Left ventricle myocardium superior (tissue), 1 donor: ENCODE measurements around the gene NIM1K. TPM values are rescaled to one million over a fixed set of nuclear protein-coding genes. Genes with fewer than 3 reads are reported as not detected.

Experiments
- ATAC-seq: fragments of 200-7000 bp; cut with Tn5 transposase; one replicate; pipeline ENCODE4 v1.9.1; 2020; ENCODE audit warnings: mild to moderate bottlenecking, moderate library complexity
- DNase-seq: peaks from one replicate; pipeline ENCODE4 v3.0.0-alpha.2; 2020
- intact Hi-C: fragments of 100-400 bp; cut with micrococcal nuclease; formaldehyde crosslinking; loops from one replicate; pipeline ENCODE4 v1.11.0; 2022
- total RNA-seq: library from RNA; stranded (reverse); fragmentation: NEBNext Ultra II Directional; extraction: Animal tissue kit (Norgen Biotek cat#: 25700); gene quantifications from one replicate; pipeline ENCODE4 v1.2.1, GENCODE V29; 2021
- donor health status: DM: no; HTN: yes; CAD: no; lungs with severe emphysema.

NIM1K gene
- total RNA-seq, 1 donor from 2014 or later: 0.20 TPM

DNA sequence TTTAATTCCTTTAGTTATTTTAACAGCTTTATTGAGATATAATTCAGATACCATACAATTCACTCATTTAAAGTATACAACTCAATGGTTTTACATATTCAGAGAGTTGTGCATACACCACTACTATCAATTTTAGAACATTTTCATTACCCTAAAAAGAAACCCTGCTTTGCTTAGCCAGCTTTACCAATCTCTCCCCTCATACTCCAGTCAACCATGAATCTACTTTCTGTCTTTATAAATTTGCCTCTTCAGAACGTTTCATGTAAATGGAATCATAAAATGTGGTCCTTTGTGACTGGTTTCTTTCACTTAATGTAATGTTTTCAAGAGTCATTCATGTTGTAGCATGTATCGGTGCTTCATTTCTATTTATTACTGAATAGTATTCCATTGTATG is 24.9 kb downstream of the NIM1K start:
- DNase-seq (no peak), ATAC-seq (no peak)
- intact Hi-C loops: no loop called here

DNA sequence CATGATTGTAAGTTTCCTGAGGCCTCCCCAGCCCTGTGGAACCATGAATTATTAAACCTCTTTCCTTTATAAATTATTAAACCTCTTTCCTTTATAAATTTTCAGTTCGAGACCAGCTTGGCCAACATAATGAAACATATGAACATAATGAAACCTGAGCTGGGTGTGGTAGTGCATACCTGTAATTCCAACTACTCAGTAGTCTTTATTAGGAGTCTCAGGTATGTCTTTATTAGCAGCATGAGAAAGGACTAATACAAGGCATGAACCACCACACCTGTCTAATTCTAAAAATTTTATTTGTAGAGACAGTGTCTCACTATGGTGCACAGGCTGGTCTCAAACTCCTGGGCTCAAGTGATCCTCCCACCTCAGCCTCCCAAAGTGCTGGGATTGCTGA is 27.1 kb downstream of the NIM1K start:
- ATAC-seq (no peak), DNase-seq (no peak)
- intact Hi-C loops: no loop called here

DNA sequence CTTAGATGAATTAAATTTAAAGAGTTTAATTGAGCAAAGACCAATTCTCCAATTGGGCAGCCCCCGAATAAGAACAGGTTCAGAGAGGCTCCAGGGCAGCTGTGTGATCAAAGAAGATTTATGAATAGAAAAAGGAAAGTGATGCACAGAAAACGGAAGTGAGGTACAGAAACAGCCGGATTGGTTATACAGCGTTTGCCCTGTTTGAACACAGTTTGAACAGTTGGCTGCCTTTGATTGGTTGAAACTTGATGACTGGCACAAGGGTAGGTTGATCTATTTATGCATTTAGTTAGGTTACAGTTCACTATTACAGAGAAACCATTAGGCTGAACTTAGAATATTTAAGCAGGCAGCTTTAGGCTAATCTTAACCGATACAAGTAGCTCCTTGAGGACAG is 29.5 kb downstream of the NIM1K start:
- ATAC-seq (no peak), DNase-seq (no peak)
- intact Hi-C loops: no loop called here

DNA sequence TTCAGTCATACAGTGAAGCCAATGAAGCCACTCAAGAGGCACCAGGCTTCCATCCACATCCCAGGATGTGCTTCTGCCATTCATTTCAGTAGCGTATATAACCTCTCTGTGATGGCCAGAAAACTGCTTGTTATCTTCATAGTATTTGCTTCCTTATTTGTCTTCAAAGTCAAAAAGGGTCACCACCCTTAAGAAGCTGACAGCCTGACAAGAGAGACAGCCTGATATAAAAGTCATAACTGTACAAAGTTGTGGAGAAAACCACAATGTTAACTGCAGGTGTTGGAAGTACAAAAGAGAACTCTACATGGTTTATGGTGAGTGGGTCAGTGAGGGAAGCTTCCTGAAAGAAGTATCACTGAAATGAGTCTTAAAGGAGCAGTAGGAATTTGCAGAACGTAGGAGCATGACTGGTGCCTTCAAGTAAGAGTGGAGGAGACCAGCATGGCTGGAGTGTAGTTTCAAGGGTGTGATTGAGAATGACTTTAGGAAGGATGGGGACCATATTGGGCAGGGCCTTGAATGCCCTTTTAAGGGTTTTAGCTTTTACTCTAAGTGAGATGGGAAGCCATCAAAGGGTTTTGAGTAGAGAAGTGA is 33.7 kb downstream of the NIM1K start:
- intact Hi-C loops: no loop called here
- DNase-seq: no peak
- no peak for ATAC-seq

DNA sequence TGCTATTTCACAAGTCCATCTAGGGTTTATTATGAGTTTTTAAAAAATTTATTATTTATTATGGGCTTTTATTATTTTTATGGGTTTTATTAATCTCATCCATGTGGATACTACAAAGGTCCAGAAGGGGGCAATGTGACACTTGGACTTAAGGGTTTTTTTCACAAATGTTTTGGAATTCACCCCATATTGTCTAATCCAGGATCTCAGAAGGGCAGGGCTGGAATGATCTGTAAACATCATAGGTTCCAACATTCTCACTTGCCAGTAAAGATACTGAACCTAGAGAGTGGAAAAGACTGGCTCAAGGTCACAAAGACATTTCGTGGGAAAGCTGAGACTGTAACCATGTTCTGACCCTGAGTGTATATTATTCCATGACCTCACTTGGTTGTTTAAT is 35.6 kb downstream of the NIM1K start:
- ATAC-seq: no peak
- no peak for DNase-seq
- intact Hi-C loops: no loop called here

DNA sequence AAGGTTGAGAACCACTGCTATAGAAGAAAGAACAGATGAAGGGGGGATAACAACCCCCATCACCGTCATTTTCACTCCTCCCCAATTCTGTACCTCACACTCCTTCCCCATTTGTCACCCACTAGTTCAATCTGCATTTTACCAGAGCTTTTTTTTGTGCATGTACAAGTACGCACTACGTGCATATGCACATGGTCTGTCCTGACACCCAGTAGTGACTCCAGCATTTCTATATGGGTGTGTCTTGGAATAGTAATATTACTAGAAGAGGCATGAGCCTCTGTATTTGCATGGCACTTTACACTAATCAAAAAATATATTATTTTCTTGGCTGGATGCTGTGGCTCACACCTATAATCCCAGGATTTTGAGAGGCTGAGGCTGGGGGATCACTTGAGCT is 38.7 kb downstream of the NIM1K start:
- ATAC-seq (no peak), DNase-seq (no peak)
- intact Hi-C loops: loop anchor here (10.0 kb wide), 1 partner anchor 154 kb away; no protein-coding TSS in a partner anchor

DNA sequence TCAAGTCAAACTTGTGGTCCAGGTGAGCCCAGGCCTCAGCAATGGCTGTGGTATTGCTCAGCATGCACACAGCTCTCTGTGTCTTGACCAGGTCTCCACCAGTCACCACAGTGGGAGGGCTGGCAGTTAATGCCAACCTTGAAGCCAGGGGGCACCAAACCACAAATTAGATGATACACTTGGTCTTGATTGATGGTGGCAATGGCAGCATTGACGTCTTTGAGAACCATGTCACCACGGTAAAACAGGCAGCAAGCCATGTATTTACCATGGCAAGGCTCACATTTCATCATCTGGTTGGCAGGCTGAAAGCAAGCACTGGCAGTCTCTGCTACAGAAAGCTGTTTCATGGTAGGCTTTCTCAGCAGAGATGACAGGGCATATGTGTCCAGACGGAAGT is 40.0 kb downstream of the NIM1K start:
- intact Hi-C loops: loop anchor here (10.0 kb wide), 1 partner anchor 153 kb away; no protein-coding TSS in a partner anchor
- DNase-seq: no peak
- ATAC-seq: no peak

DNA sequence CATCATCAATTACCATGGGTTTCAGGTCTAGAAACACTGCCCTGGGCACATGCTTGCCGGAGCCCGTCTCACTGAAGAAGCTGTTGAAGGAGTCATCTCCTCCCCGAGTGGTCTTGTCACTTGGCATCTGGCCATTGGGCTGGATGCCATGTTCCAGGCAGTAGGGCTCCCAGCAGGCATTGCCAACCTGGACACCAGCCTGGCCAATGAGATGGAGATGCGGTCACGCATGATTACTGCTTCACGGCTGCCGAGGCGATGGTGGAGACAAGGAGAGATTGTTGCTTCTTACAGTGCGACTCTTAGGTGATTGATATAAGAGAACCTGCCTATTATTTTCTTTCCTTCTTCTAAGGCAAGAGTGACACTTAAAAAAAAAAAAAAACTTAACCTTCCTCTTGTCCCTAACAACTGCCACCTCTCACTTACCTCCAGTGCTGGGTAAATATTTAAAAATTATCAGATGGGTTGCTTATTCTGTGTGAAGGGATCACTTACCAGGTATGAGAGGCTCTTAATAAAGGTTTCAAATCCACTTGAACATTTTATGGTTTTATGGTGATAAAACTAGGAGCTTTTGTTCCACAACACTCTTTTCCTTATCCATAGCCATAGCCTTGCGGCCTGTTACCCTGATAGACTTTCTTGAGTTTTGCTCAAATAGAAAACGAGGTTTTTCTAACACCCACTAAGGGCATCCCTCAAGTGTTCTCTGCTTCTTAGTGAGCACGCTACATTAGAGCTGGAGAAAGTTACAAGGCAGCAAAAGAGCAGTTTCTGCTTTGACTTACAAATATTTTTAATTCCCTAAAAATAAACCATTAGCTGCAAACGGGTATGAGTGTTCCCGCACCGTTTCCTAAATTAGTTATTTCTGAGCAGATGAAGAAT is 41.2 kb downstream of the NIM1K start:
- DNase-seq (no peak), ATAC-seq (no peak)
- intact Hi-C loops: loop anchor here (10.0 kb wide), 1 partner anchor 152 kb away; no protein-coding TSS in a partner anchor

DNA sequence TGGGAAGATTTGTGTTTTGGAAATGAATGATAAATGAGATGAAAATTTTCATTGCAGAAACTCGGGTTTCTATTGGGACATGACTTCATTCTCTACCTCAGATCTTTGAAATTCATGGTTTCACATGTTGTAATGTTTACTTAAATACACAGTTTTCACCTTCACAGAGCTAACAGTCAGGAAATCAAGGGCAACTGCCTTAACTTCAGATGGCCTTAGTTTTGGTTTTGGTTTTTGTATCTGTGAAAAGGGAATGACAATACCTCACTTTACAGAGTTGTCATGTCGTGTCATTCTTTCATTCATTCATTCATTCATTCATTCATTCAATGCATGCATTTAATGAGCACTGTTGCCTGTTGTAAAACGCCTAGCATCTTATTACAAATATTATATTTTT is 41.9 kb downstream of the NIM1K start:
- DNase-seq (no peak), ATAC-seq (no peak)
- intact Hi-C loops: loop anchor here (10.0 kb wide), 1 partner anchor 151 kb away; no protein-coding TSS in a partner anchor

DNA sequence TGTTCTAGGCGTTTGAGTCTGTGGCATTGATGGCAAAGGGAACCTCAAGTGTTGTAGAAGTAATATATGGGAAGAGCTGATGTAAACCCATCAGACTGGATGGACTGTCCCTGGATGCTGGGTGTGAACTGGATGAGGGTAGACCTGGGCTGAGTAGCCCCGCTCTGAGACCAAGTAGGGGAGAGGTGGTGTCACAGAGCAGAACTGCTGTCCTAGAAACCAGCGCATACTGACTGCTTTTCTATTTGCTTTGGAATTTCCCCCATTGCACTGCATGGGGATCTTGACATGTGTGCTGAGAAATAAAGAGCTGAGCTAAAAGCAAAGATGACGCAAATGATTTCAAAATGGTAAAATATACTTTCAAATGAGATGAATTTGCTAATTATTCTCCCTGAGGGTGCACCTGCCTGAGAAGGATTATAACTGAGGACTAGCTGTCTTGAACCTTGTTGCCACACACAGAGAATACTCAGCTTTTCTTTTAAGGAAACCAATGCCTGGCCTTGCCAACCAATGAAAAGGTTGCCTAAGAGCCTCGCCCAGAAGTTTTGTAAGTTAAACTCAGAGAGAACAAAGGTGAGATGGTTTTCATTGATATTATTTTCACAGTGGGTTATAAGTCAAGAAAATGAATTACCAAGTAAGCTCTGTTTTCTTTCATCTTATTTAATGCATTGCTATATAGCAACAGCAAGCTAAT is 44.8 kb downstream of the NIM1K start:
- intact Hi-C loops: loop anchor here (10.0 kb wide), 1 partner anchor 148 kb away; no protein-coding TSS in a partner anchor
- ATAC-seq (no peak), DNase-seq (no peak)

DNA sequence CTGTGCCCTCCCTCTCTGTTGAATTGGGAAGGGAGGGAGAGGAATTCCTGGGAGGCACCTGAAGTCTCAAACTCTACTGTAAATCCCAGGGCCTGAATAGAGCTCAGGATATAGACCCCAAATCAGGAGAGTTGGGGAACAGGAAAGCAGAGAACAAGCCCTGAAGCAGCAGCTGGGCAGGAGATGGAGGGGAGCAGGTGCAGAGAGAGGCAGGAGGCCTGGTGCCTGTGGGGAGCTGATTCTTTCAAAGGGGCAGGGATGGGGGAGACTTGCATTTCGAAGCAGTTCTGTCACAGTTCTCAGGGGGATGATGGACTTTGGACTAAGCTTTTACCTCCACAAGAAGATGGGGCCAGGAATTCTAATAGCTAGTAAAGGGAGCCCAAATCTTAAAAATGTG is 50.2 kb downstream of the NIM1K start:
- DNase-seq: no peak
- intact Hi-C loops: no loop called here
- no peak for ATAC-seq

DNA sequence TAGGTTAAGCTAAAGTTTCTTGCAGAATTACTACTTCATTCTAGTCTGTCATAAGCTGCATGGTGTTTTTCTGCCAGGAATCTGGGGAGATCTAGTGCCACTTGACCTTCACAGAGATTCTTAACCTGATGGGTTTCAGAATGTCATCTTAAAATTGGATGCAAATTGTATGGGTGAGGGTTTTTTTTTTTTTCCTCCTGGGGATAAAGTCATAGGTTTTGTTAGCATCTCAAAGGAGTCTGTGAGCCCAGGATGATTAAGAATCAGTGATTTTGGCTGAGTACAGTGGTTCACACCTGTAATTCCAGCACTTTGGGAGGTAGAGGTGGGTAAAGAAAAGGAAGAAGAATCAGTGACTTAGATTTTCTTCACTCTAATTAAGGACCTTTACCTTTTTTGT is 51.2 kb downstream of the NIM1K start:
- intact Hi-C loops: no loop called here
- ATAC-seq (no peak), DNase-seq (no peak)

DNA sequence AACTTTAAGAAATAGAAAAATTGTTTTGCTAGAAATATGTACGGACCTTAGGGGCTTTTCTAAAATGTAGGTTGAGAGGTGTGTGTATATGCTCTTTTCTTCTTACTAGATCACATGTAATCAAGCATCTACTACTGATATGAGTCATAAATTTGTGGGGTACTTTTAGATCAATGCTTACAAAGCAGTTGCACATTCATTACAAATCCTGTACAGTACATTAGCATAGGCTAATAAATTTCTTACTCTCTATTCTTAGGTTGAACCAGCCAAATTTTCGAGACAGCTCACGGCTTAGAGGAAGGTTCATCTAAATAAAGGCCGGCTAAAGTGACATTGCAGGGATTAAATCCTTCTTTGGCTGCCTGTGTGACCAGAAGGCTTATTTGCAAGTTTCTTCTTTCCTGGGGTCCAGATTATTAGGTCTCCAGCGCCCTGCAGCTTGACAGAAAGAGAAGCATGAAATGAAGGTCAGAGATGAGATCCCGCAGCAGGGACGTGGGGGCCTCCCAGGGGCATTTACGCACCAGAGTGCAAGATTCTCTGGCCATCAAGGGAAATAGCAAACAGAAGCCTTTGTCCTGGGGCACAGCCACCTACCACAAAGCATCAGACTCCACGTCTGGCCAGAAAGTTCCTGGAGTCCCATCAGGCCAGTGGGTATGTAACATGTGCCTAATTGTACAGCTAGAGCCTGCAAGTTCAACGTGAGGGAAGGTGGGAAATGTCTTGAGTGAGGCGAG is 53.0 kb downstream of the NIM1K start:
- ATAC-seq: no peak
- intact Hi-C loops: no loop called here
- no peak for DNase-seq

DNA sequence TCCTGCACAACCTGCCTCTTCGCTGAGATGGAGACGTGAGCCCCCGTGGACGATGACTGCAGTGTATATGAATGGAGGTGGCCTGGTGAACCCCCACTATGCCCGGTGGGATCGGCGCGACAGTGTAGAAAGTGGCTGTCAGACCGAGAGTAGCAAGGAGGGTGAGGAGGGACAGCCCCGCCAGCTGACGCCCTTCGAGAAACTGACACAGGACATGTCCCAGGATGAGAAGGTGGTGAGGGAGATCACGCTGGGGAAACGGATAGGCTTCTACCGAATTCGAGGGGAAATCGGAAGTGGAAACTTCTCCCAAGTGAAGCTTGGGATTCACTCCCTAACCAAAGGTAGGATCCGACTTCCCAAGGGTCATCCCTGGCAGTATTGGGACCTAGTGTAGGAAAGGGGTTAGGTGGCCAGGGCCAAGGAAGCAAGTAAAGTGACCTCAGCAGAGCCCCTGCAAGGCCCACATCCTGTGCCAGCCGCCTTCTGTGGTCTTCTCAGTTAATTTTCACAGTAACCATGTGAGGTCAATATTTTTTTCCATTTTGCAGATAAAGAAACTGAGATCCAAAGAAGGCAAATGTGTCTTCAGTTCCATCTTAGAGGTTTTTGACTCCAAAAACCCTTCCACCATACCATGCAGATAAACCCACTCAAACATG is 53.8 kb downstream of the NIM1K start:
- ATAC-seq (no peak), DNase-seq (no peak)
- intact Hi-C loops: no loop called here

DNA sequence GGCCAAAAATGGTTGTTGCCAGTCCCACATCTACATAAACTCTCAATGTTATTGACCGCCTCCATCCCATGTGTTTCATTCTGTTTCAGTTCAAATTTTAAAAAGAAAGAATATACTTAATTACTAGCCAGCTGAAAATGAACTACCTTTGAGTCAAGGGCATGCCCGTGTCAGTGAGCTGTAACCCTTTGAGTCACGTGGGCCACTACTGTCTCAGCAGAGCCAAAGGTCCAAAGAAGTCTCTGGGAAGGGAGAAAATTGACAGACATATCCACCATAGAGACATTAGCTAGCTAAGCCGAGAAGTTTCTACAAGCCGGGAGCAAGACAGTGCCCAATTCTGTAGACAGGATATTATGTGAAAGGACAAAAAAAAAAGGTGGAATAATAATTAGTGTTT is 59.7 kb downstream of the NIM1K start:
- no peak for DNase-seq
- no peak for ATAC-seq
- intact Hi-C loops: no loop called here

DNA sequence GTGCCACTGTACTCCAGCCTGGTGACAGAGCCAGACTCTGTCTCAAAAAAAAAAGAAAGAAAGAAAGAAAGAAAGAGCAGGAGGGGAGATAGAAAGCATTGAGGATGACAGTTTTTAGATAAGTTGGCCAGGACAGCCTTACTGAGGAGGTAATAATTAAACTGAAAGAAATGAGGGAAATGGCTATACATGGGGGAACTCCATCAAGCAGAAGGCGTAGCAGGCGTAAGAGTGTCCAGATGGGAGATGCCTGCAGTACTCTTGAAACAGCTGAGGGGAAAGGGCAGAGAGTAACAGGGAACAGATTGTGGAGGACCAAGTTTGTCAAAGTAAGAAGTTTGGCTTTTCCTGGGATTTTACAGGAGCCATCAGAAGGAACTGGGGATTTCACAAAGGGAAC is 63.7 kb downstream of the NIM1K start:
- intact Hi-C loops: no loop called here
- DNase-seq (no peak), ATAC-seq (no peak)

DNA sequence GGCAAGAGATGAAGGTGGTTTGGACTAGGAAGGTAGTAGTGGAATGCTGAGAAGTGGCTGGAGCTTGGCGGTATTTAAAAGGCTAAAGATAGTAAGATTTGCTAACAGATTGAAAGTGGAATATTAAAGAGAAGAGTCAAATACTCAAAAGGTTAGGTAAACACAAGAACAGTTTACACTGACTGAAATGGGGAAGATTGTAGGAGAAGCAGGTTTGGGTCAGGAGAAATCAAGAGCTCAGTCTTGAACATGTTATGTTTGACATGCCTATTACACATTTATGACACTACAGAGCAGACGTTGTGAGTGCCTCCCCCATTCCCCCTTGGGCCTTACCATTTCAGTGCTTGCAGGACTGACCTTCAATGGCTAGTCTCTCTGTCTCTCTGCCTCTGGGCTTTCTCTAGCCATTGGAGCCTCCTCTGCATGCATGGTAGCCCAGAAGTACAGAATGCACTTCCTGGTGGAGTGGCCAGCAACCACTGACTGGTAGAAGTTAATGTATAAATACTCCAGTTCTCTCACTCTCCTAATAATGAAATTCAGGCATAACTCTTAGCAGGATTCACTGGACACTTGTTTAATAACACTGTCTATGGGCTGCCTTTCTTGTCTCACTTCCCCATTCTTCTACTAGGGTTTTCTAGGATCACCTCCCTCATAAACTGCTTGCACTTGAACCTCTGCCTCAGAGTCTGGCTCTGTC is 64.4 kb downstream of the NIM1K start:
- intact Hi-C loops: no loop called here
- DNase-seq (no peak), ATAC-seq (no peak)

DNA sequence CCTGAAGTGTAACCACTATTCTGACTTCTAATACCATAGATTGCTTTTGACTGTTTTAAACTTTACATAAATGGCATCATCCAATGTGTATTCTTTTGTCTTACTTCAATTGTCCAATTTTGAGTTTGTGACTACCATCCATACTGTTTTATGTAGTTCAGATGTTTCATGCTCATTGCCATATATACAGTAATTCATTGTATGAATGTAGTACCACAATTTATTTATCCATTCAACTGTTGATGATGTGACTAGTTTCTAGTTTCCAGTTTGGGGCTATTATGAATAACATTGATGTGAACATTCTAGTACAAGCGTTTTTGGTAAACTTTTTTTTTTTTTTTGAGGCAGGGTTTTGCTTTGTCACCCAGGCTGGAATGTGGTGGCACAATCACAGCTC is 66.1 kb downstream of the NIM1K start:
- DNase-seq (no peak), ATAC-seq (no peak)
- intact Hi-C loops: no loop called here
